KBM-7 (cell line): ENCODE data around the gene CGA.

Experiments
- DNase-seq: peaks from one replicate; pipeline ENCODE4 v3.0.0-alpha.2; 2015
- in situ Hi-C: fragments of 300-500 bp; cut with MboI; formaldehyde crosslinking; loops from 2 replicates; pipeline ENCODE4 v1.14.3; 2020; ENCODE audit warnings: low sequenced_read_pairs, low pct_unique_long_range_greater_than_20kb, mixed read lengths

Gene CGA

GRCh38 chr6:87093199-87093598 lies 1.7 kb downstream of the CGA start:
- in situ Hi-C loops: no loop called here
- DNase-seq: no peak

GRCh38 chr6:87092435-87092834 lies 2.5 kb downstream of the CGA start:
- in situ Hi-C loops: no loop called here
- no peak for DNase-seq

- no peak for DNase-seq
- in situ Hi-C loops: no loop called here
Observed at GRCh38 chr6:87089135-87089534, 5.8 kb downstream of the CGA start.

GRCh38 chr6:87088076-87088475 lies 6.8 kb downstream of the CGA start:
- in situ Hi-C loops: no loop called here
- no peak for DNase-seq

GRCh38 chr6:87082160-87082721 lies 12.7 kb downstream of the CGA start:
- no peak for DNase-seq
- in situ Hi-C loops: no loop called here

- peak; percentile 65 for DNase-seq
- in situ Hi-C loops: no loop called here
Observed at GRCh38 chr6:87078983-87079616, 15.8 kb downstream of the CGA start.

GRCh38 chr6:87075168-87075567 lies 19.7 kb downstream of the CGA start:
- in situ Hi-C loops: no loop called here
- no peak for DNase-seq

- in situ Hi-C loops: no loop called here
Observed at GRCh38 chr6:87074101-87074621, 20.7 kb downstream of the CGA start.

GRCh38 chr6:87071683-87072082 lies 23.2 kb downstream of the CGA start:
- in situ Hi-C loops: no loop called here
- no peak for DNase-seq

More at GRCh38 chr6:87074101-87074621, 20.7 kb downstream of the CGA start:
- DNase-seq: no peak

- in situ Hi-C loops: no loop called here
- no peak for DNase-seq
Observed at GRCh38 chr6:87070741-87071140, 24.2 kb downstream of the CGA start.

GRCh38 chr6:87068795-87069194 lies 26.1 kb downstream of the CGA start:
- DNase-seq: no peak
- in situ Hi-C loops: no loop called here

GRCh38 chr6:87066449-87067333 lies 28.2 kb downstream of the CGA start:
- in situ Hi-C loops: no loop called here

GRCh38 chr6:87065117-87065516 lies 29.8 kb downstream of the CGA start:
- in situ Hi-C loops: no loop called here
- DNase-seq: no peak

More at GRCh38 chr6:87066449-87067333, 28.2 kb downstream of the CGA start:
- peak; percentile 84 for DNase-seq

- DNase-seq: no peak
- in situ Hi-C loops: no loop called here
Observed at GRCh38 chr6:87059943-87060342, 35.0 kb downstream of the CGA start.

GRCh38 chr6:87054143-87054833 lies 40.6 kb downstream of the CGA start:
- in situ Hi-C loops: no loop called here
- no peak for DNase-seq

- no peak for DNase-seq
- in situ Hi-C loops: no loop called here
Observed at GRCh38 chr6:87053312-87053711, 41.6 kb downstream of the CGA start.

GRCh38 chr6:87049779-87050178 lies 45.1 kb downstream of the CGA start:
- DNase-seq: no peak
- in situ Hi-C loops: no loop called here

GRCh38 chr6:87045521-87046075 lies 49.3 kb downstream of the CGA start:
- DNase-seq: no peak
- in situ Hi-C loops: no loop called here

GRCh38 chr6:87040729-87041128 lies 54.2 kb downstream of the CGA start:
- DNase-seq: no peak
- in situ Hi-C loops: no loop called here
